ENCODE results near the gene TNFSF9.

DNA sequence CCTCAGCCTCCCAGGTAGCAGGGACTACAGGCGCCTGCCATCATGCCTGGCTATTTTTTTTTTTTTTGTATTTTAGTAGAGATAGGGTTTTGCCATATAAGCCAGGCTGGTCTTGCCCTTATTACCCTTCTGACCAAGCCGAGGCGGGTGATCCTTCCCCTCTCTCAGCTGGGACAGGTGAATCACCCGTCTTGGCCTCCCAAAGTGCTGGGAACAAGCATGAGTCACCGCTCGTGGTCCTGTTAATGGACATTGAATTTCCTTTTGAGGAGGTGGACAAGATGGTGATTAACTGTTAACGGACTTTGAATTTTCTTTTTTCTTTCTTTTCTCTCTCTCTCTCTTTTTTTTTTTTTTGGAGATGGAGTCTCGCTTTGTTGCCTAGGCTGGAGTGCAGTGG lies 49.5 kb downstream of the TNFSF9 start:
- TF ChIP-seq, protein P1, sequence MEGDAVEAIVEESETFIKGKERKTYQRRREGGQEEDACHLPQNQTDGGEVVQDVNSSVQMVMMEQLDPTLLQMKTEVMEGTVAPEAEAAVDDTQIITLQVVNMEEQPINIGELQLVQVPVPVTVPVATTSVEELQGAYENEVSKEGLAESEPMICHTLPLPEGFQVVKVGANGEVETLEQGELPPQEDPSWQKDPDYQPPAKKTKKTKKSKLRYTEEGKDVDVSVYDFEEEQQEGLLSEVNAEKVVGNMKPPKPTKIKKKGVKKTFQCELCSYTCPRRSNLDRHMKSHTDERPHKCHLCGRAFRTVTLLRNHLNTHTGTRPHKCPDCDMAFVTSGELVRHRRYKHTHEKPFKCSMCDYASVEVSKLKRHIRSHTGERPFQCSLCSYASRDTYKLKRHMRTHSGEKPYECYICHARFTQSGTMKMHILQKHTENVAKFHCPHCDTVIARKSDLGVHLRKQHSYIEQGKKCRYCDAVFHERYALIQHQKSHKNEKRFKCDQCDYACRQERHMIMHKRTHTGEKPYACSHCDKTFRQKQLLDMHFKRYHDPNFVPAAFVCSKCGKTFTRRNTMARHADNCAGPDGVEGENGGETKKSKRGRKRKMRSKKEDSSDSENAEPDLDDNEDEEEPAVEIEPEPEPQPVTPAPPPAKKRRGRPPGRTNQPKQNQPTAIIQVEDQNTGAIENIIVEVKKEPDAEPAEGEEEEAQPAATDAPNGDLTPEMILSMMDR (IDR thresholded peaks at IDR 0.05), result no peak
- TF ChIP-seq POLR2A (IDR thresholded peaks at IDR 0.05), result no peak

All from Peyer's patch (tissue), 4 donors.